GM11168 (cell line): ENCODE results near the gene PEX5.
"Not testable (repeated sequence)": the region's sequence is repeated elsewhere in the genome, so short reads cannot be mapped to it uniquely, and the experiment has no call there.

Source experiments
- in situ Hi-C: fragments of 300-500 bp; cut with MboI; formaldehyde crosslinking; loops from one replicate; pipeline ENCODE4 v1.12.0; 2022; ENCODE audit warnings: low sequenced_read_pairs; ENCODE audit not compliant: unreplicated experiment

PEX5 gene

DNA sequence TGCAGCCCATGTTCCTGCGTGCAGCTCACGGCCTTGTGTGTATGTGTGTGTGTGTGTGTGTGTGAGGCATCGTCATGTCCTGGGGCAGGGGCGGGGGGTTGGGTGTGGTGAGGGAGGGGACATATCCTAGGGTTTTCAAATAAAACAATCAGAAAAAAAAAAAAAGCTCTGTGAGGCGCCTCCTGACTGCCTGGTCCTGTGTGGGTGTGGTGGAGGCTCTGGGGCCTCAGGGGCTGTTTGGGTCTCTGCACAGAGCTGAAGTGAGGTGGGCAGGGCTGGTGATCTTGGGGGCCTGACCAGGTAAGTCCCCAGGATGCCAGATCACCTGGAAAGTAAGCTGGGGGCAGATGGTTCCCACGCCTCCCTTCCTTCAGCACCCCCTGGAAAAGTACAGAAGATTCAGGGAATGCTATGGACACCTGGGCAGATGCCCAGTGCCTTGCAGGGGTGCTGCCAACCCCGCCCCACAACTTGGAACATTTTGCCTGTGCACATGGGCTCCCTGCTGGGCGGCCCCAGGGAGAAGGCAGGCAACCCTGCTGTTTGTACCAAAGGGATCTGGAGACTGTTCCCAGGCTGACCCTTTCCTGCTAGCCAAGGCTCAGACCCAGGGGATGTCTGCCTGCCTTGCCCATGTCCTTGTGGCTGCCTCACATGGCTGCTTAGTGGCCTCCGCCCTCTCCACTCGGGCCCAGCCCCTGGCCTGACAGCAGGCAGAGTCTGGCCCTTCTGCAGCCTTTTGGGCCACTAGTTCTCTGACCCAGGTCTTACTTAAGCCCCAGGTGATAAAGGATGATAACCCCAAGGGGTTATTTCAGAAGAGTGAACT lies 30.5 kb upstream of the PEX5 start:
- in situ Hi-C loops = no loop called here

DNA sequence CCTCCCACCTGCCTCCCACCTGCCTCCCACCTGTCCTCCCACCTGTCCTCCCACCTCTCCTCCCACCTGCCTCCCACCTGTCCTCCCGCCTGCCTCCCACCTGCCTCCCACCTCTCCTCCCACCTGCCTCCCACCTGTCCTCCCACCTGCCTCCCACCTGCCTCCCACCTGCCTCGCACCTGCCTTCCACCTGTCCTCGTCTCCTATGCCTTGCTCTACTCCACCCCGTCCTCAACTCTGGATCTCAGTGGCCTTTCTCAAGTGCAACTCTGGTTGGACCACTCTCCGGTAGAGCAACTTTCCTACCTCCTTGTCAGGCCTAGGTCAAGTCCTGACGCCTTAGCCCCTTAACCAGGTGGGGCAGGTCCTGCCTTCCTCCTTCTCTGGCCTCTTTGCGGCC lies 29.3 kb upstream of the PEX5 start:
- in situ Hi-C loops = no loop called here

- in situ Hi-C loops = no loop called here
These were observed 28.2 kb upstream of the PEX5 start for GRCh38 chr12:7161327-7161726.

- in situ Hi-C loops = no loop called here
These were observed 27.7 kb upstream of the PEX5 start for GRCh38 chr12:7161811-7162210.

DNA sequence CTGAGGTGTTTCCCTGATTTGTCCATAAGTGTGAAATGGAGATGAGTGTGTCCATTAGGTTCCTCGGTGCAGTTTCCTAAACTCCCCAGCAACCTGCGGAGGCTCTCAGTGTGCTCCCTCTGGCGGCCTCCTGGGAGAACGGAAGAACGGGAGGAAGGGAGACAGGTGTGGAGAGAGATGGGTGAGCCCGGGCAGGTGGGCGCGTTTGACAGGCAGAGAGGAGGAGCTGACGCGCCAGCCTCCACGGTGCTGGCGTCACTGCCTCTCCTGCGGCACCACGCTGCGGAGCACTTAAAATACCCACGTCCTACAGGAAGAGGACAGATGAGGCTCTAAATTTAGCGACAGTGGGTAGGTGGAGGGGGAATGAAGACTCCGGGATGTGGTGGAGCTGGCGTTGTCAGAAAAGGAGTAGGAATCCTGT lies 26.8 kb upstream of the PEX5 start:
- in situ Hi-C loops = no loop called here

- in situ Hi-C loops = no loop called here
These were observed 19.5 kb upstream of the PEX5 start for GRCh38 chr12:7169951-7170350.

DNA sequence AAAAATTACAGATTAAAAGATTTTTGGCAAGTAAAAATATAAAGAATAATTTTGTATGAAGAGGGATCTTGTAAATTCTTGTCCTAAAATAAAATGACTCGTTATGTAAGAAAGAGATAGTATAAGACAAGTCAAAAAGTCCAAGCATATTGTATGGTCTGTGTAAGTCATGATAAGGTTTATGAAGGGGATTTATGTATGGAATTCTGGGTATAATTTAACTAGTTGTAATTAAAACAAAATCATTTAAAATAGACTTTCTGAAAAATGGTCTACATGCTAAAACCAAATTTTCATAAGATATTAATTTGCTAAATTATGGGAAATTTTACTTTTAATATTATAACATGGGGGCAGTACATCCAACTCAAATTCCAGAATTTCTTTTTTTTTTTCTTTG lies 17.6 kb upstream of the PEX5 start:
- in situ Hi-C loops = no loop called here

- in situ Hi-C loops = no loop called here
These were observed 14.0 kb upstream of the PEX5 start for GRCh38 chr12:7175493-7175892.

DNA sequence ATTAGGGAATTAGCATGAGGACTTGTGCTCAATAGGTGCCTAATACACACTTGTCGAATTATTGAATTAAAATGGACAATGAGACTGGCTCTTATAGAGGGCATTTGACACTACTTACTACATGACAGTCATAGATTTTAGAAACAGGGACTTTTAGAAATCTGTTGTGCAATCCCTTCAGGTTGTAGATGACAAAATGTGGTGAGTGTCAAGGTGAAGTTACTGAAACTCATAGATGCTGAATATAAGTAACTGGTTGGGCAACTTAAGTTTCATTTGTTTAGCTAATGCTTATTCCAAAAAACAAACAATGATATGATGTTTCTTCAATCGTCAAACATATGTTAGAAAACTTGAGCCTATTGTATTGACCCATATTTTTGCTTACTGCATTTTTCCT lies 12.9 kb upstream of the PEX5 start:
- in situ Hi-C loops = no loop called here

- in situ Hi-C loops = no loop called here
These were observed 11.0 kb upstream of the PEX5 start for GRCh38 chr12:7178481-7178880.

GRCh38 chr12:7180685-7181084 lies 8.8 kb upstream of the PEX5 start:
- in situ Hi-C loops = no loop called here

- in situ Hi-C loops = not testable (repeated sequence)
These were observed 3.4 kb upstream of the PEX5 start for GRCh38 chr12:7186058-7186457.

- in situ Hi-C loops = no loop called here
These were observed 706 bp upstream of the PEX5 start for GRCh38 chr12:7188562-7189397.

- in situ Hi-C loops = no loop called here
These were observed 976 bp downstream of the PEX5 start for GRCh38 chr12:7190268-7191055.

- in situ Hi-C loops = no loop called here
These were observed 4.2 kb downstream of the PEX5 start for GRCh38 chr12:7193674-7194073.

DNA sequence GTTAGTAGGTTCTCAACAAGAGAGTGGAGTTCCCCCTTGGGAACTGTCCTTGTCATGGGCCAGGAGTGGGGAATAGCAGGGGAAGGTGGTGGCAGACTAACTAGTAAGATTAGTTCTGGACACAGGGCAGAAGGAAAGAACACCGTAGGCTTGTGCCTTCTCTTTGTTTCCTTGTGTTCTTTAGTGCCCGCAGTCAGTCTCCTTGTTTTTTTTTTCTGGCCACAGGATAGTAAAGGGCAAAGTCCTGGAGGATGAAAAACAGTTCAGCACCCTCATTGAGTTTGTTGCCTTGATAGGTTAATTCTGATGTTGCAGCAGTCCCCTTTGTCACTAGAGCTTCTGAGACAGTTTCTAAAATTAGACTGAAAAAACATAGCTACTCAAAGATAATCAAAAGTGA lies 8.4 kb downstream of the PEX5 start:
- in situ Hi-C loops = no loop called here

- in situ Hi-C loops = loop anchor here (10.0 kb wide), 1 partner anchor 262 kb away; no protein-coding TSS in a partner anchor
These were observed 13.6 kb downstream of the PEX5 start for GRCh38 chr12:7203109-7203508.

DNA sequence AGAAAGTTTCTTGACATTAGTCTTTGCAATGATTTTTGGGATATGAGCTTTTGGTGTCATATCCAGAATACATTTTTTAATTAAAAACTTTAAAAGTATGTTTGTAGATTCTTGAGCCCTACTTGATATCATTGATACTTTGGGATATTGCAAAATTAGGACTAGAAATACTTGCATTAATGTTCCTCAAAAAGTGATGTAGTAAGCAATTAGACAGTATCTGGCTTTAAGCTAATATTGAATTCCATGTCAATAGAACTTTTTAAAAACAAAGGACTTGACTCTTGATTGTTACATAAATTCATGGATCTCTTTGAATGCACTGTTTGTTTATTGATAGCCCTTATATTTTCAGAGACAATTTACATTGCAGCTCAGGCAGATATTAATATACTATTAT lies 15.6 kb downstream of the PEX5 start:
- in situ Hi-C loops = loop anchor here (10.0 kb wide), 1 partner anchor 260 kb away; no protein-coding TSS in a partner anchor

DNA sequence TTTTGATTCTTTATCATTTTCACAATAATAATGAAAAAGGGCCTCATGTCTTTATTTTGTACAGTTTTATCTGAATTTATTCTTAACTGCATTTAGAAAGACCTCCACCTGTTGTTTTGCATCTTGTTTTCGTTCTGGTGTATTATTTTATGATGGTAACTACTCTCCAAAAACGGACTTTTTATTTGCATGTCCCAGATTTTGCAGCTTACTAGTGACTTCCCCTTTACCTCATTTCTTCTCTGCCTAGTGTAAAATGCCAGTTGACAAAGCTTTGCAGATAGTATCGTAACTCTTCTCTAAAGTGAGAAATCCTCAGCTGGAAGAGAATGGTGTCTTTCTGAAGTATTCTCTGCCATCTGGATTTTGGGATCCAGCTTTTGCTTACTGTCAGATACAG lies 17.2 kb downstream of the PEX5 start:
- in situ Hi-C loops = loop anchor here (10.0 kb wide), 1 partner anchor 258 kb away; no protein-coding TSS in a partner anchor

- in situ Hi-C loops = loop anchor here (10.0 kb wide), 1 partner anchor 257 kb away; no protein-coding TSS in a partner anchor
These were observed 18.6 kb downstream of the PEX5 start for GRCh38 chr12:7207866-7208625.
